HCT116 (cell line): ENCODE data around the gene NELFB. TPM values are rescaled to one million over a fixed set of nuclear protein-coding genes. Genes with fewer than 3 reads are reported as not detected.
A peak's percentile ranks its signal among the peaks of the same experiment; 100 is the strongest.

ENCODE experiments used
- ATAC-seq: fragments of 200-7000 bp; cut with Tn5 transposase; 2 replicates; pipeline ENCODE4 v1.9.1; 2020; ENCODE audit warnings: mild to moderate bottlenecking, moderate library complexity
- BruUV-seq: library from RNA; stranded (reverse); fragments of 400-500 nt; replicated peaks from 2 replicates; lab custom pipeline; 2021; lab: Mats Ljungman, UMichigan
- CTCF ChIA-PET: fragments of 300-600 bp; sonication (Branson Sonifier 250); formaldehyde crosslinking; loops from one replicate; lab custom pipeline; 2021; ENCODE audit warnings: antibody characterized with exemption; lab: Charles Lee
- POLR2A ChIA-PET: fragments of 300-600, 350-600 bp; sonication (Branson Sonifier 250); formaldehyde crosslinking; loops from one replicate; lab custom pipeline; 2021; ENCODE audit warnings: antibody characterized with exemption; lab: Charles Lee
- RAD21 ChIA-PET, 2 experiments: fragments of 300-600 bp; sonication (Branson Sonifier 250); formaldehyde crosslinking; loops; one replicate each; lab custom pipeline; 2023; ENCODE audit warnings: low total read pairs in 2 of 2; ENCODE audit not compliant: uncharacterized antibody in 2 of 2, unreplicated experiment in 2 of 2, low non-redundant PET in 1 of 2; lab: Charles Lee
- DNase-seq: peaks from one replicate; pipeline ENCODE4 v3.0.0-alpha.2; 2010; ENCODE audit warnings: low read depth, low spot score
- H2AFZ ChIP-seq: fragments of 200-600 bp; shearing (Covaris generic), sonication (generic); 2 replicates; pipeline ENCODE4 v1.6.1; 2017; ENCODE audit warnings: low read depth, mixed run types, mixed read lengths, antibody characterized with exemption, low read length; ENCODE audit not compliant: poor library complexity, severe bottlenecking
- H3K27ac ChIP-seq: 2 replicates; pipeline ENCODE4 v1.5.1; 2012; ENCODE audit warnings: low read depth, low read length
- H3K27me3 ChIP-seq: fragments of 200-600 bp; sonication (generic); 2 replicates; pipeline ENCODE4 v1.6.1; 2016; ENCODE audit warnings: mixed run types, low read length, mixed read lengths; ENCODE audit not compliant: insufficient read depth
- H3K36me3 ChIP-seq, 2 experiments: fragments of 200-500 bp in 1 of 2; fragments of 200-600 bp in 1 of 2; sonication (Bioruptor generic) in 1 of 2; sonication (generic) in 1 of 2; 2 replicates each; pipeline versions ENCODE4 v1.5.1 to v1.6.1; 2014 to 2016; ENCODE audit warnings: low read length in 2 of 2, inconsistent platforms in 1 of 2, mixed read lengths in 1 of 2, mixed run types in 1 of 2; ENCODE audit not compliant: insufficient read depth in 2 of 2, control insufficient read depth in 1 of 2
- H3K4me1 ChIP-seq, 2 experiments: fragments of 200-600 bp in 1 of 2; sonication (generic) in 1 of 2; 2 replicates each; pipeline versions ENCODE4 v1.5.1 to v1.6.1; 2012 to 2017; ENCODE audit warnings: low read length in 2 of 2, inconsistent platforms in 1 of 2, mild to moderate bottlenecking in 1 of 2, mixed read lengths in 1 of 2, mixed run types in 1 of 2, moderate library complexity in 1 of 2; ENCODE audit not compliant: insufficient read depth in 2 of 2, control insufficient read depth in 1 of 2
- H3K4me2 ChIP-seq: fragments of 200-600 bp; sonication (generic); 2 replicates; pipeline ENCODE4 v1.6.1; 2017; ENCODE audit warnings: mixed run types, low read length, mixed read lengths
- H3K4me3 ChIP-seq, 2 experiments: fragments of 200-600 bp in 1 of 2; sonication (generic) in 1 of 2; replicated peaks in 1 of 2; 2 replicates each; pipeline ENCODE4 v1.5.1; 2011 to 2016; ENCODE audit warnings: low read length in 2 of 2, control low read depth in 1 of 2, low read depth in 1 of 2, mild to moderate bottlenecking in 1 of 2, mixed read lengths in 1 of 2, mixed run types in 1 of 2
- H3K79me2 ChIP-seq: fragments of 200-600 bp; sonication (generic); 2 replicates; pipeline ENCODE4 v1.6.1; 2017; ENCODE audit warnings: mild to moderate bottlenecking, mixed run types, low read length, moderate library complexity, mixed read lengths; ENCODE audit not compliant: insufficient read depth
- H3K9ac ChIP-seq: fragments of 200-600 bp; sonication (generic); 2 replicates; pipeline ENCODE4 v1.6.1; 2016; ENCODE audit warnings: low read length, mixed read lengths
- H3K9me2 ChIP-seq: fragments of 200-600 bp; sonication (generic), shearing (Covaris generic); 2 replicates; pipeline ENCODE4 v1.6.1; 2017; ENCODE audit warnings: mixed run types, mild to moderate bottlenecking, moderate library complexity; ENCODE audit not compliant: insufficient read depth
- H3K9me3 ChIP-seq, 2 experiments: fragments of 200-500 bp in 1 of 2; fragments of 200-600 bp in 1 of 2; sonication (Bioruptor generic) in 1 of 2; sonication (generic) in 1 of 2; 2 replicates each; pipeline ENCODE4 v1.6.1; 2014 to 2017; ENCODE audit warnings: low read length in 2 of 2, mixed read lengths in 2 of 2, inconsistent platforms in 1 of 2, low read depth in 1 of 2, mild to moderate bottlenecking in 1 of 2, mixed run types in 1 of 2, moderate library complexity in 1 of 2; ENCODE audit not compliant: control insufficient read depth in 1 of 2, insufficient read depth in 1 of 2
- H4K20me1 ChIP-seq: fragments of 200-600 bp; sonication (generic), shearing (Covaris generic); 2 replicates; pipeline ENCODE4 v1.6.1; 2017; ENCODE audit warnings: mixed run types, mild to moderate bottlenecking, moderate library complexity; ENCODE audit not compliant: insufficient read depth
- CBX3 ChIP-seq: IDR thresholded peaks from 2 replicates; pipeline ENCODE4 v1.6.1; 2012; ENCODE audit warnings: low read depth
- CEBPB ChIP-seq: IDR thresholded peaks from 2 replicates; pipeline ENCODE4 v1.6.1; 2012; ENCODE audit warnings: low read depth
- REST ChIP-seq: IDR thresholded peaks from 2 replicates; pipeline ENCODE4 v1.6.1; 2012; ENCODE audit warnings: low read depth
- YY1 ChIP-seq: IDR thresholded peaks from 2 replicates; pipeline ENCODE4 v1.6.1; 2011; ENCODE audit warnings: low read length, low read depth, moderate library complexity, mild to moderate bottlenecking; ENCODE audit not compliant: insufficient replicate concordance; ENCODE audit errors: extremely low read depth
- intact Hi-C: fragments of 100-400 bp; cut with micrococcal nuclease; formaldehyde crosslinking; loops from 2 replicates; pipeline ENCODE4 v1.10.0; 2022
- total RNA-seq: library from RNA; stranded (reverse); gene quantifications from one replicate; pipeline ENCODE4 v1.2.1, GENCODE V29; 2021; ENCODE audit not compliant: unreplicated experiment

The NELFB gene
- total RNA-seq, 1 experiment from 2014 or later: 86.4 TPM

GRCh38 chr9:137303893-137304382 lies 48.8 kb downstream of the NELFB start:
- ATAC-seq: no peak
- CTCF ChIA-PET: no interaction called here
- no peak for TF ChIP-seq CEBPB
- no peak for TF ChIP-seq CBX3
- TF ChIP-seq YY1: no peak
- no peak for TF ChIP-seq REST
- no peak overlapping the region for H3K4me2 ChIP-seq
- no peaks in the 10 kb centered on the region for H3K9me2 ChIP-seq
- peaks cover 17% of the 10 kb centered on the region for H3K79me2 ChIP-seq
- H3K27me3 ChIP-seq: no peaks in the 10 kb centered on the region
- no peak overlapping the region for H3K9ac ChIP-seq
- H3K36me3 ChIP-seq: no peaks in the 10 kb centered on the region
- BruUV-seq: no TSS peak
- DNase-seq: no peak
- H2AFZ ChIP-seq: no peak overlapping the region
- H3K4me3 ChIP-seq: no peak overlapping the region
- POLR2A ChIA-PET: no interaction called here
- RAD21 ChIA-PET: no interaction called here
- H3K9me3 ChIP-seq: no peaks in the 10 kb centered on the region
- H3K27ac ChIP-seq: peak overlapping the region; percentile 32; the same call in 1 of the 2 replicates
- H4K20me1 ChIP-seq: peaks cover 2% of the 10 kb centered on the region; the same call in 1 of the 2 replicates
- intact Hi-C loops: no loop called here
- peaks cover 11 to 49% of the 10 kb centered on the region in 2 experiments for H3K4me1 ChIP-seq
